ENCODE data around the gene USP6NL. TPM values are rescaled to one million over a fixed set of nuclear protein-coding genes. Genes with fewer than 3 reads are reported as not detected.
A peak's percentile ranks its signal among the peaks of the same experiment; 100 is the strongest.
"Not testable (repeated sequence)": the region's sequence is repeated elsewhere in the genome, so short reads cannot be mapped to it uniquely, and the experiment has no call there.

The USP6NL gene
- total and polyA plus RNA-seq, 2 donors = 8.1 to 12.3 TPM

DNA sequence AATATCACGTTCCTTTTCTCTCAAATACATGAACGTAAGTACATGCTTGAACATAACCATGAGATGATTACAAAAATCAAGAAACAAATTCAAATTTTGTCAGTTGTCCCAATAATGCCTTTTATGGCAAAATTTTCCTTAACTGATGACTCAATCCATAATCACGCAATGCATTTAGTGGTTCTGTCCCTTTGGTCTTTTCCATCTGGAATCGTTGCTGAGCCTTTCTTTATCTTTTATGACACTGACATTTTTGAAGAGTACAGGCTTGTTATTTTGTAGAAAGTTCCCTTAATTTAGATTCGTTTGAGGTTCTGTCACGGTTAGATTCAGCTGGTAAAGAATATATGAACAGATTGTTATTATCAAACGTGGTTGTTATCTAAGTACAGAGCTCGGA is 16.5 kb upstream of the USP6NL start:
- not testable (repeated sequence) for DNase-seq (ENCODE audit: low read depth in 6 of 9, low spot score in 9 of 9); H3K27ac ChIP-seq (ENCODE audit: low read depth in 1 of 2, low read length in 1 of 2); H3K9me3 ChIP-seq (ENCODE audit: control insufficient read depth in 2 of 2, insufficient read depth in 1 of 2, low read length in 1 of 2)

DNA sequence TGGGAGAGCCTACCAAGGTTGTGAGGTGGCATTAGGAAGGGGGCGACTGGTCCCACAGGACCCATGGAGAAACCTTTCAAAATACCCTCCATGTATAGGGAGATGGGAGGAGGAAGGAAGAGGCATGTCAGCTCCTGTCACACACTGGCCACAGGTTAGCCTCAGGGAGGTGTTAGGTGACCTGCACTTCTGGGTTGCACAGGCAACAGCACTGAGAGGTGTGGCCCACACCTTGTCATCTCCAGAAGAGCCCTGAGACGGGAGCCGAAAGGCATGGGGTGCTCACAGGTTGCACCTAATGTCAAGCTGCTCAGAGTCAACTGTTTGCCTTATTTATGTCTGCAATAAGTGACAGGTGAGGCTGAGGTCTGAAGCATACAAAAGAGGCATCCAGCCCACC is 14.6 kb upstream of the USP6NL start:
- no peaks in the 10 kb centered on the region for H3K9me3 ChIP-seq (ENCODE audit: control insufficient read depth in 2 of 2, insufficient read depth in 1 of 2, low read length in 1 of 2)
- H3K27ac ChIP-seq (ENCODE audit: low read depth in 1 of 2, low read length in 1 of 2) = no peak overlapping the region
- H3K4me3 ChIP-seq (ENCODE audit: low read length in 2 of 2) = no peak overlapping the region
- DNase-seq (ENCODE audit: low read depth in 6 of 9, low spot score in 9 of 9) = no peak
- 98% methylated on average over 3 of the region's 3 CpGs for WGBS
- no peaks in the 10 kb centered on the region for H3K36me3 ChIP-seq (ENCODE audit: control insufficient read depth in 2 of 2, insufficient read depth in 2 of 2, low read length in 1 of 2)
- peaks cover 0 to 3% of the 10 kb centered on the region in 2 donors for H3K4me1 ChIP-seq (ENCODE audit: control insufficient read depth in 2 of 2, insufficient read depth in 2 of 2, low read length in 2 of 2)
- H3K27me3 ChIP-seq (ENCODE audit: control insufficient read depth in 2 of 2, insufficient read depth in 1 of 2, low read length in 1 of 2) = no peaks in the 10 kb centered on the region

More for the DNA sequence above, 16.5 kb upstream of the USP6NL start:
- not testable (repeated sequence) for H3K4me3 ChIP-seq (ENCODE audit: low read length in 2 of 2); H3K27me3 ChIP-seq (ENCODE audit: control insufficient read depth in 2 of 2, insufficient read depth in 1 of 2, low read length in 1 of 2); H3K4me1 ChIP-seq (ENCODE audit: control insufficient read depth in 2 of 2, insufficient read depth in 2 of 2, low read length in 2 of 2); H3K36me3 ChIP-seq (ENCODE audit: control insufficient read depth in 2 of 2, insufficient read depth in 2 of 2, low read length in 1 of 2)
- 94% methylated on average over 8 of the region's 8 CpGs for WGBS

DNA sequence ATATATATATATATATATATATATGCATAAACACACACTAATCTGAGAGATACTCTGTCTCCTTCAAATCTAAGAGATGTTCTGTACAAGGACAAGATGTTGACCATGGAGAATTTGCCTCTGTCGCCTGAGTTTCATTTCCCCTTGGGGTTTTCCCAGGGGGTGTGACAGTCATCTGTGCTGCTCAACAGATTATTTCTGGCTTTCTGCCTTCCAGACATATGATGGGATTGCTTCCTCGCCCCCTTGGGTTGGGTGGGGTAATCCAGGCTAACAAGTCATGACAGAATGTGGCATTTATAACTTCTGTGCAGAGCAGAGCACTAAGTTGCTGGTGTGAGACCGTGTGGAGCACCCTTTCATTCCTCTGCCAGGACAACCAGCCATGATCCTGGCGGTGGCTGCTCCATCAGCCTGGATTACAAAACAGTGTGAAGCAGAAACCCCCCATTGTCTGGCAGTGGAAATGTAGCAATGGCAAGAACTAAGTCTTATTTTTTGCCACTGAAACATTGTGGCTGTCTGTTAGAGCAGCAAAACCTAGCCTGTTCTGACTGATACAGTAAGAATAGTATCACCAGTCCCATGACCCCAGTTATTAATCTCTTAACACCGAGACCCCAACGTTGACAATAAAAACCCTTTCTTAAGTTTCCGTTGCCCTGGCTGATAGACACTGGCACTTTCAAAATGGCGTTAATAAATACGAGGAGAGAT is 13.7 kb upstream of the USP6NL start:
- no peaks in the 10 kb centered on the region for H3K27me3 ChIP-seq (ENCODE audit: control insufficient read depth in 2 of 2, insufficient read depth in 1 of 2, low read length in 1 of 2)
- no peak overlapping the region for H3K4me3 ChIP-seq (ENCODE audit: low read length in 2 of 2)
- peaks cover 0 to 3% of the 10 kb centered on the region in 2 donors for H3K4me1 ChIP-seq (ENCODE audit: control insufficient read depth in 2 of 2, insufficient read depth in 2 of 2, low read length in 2 of 2)
- WGBS = 88% methylated on average over 9 of the region's 9 CpGs
- DNase-seq (ENCODE audit: low read depth in 6 of 9, low spot score in 9 of 9) = peak in 1 of 9 donors; percentile 31
- H3K36me3 ChIP-seq (ENCODE audit: control insufficient read depth in 2 of 2, insufficient read depth in 2 of 2, low read length in 1 of 2) = no peaks in the 10 kb centered on the region
- H3K9me3 ChIP-seq (ENCODE audit: control insufficient read depth in 2 of 2, insufficient read depth in 1 of 2, low read length in 1 of 2) = no peaks in the 10 kb centered on the region
- H3K27ac ChIP-seq (ENCODE audit: low read depth in 1 of 2, low read length in 1 of 2) = no peak overlapping the region

DNA sequence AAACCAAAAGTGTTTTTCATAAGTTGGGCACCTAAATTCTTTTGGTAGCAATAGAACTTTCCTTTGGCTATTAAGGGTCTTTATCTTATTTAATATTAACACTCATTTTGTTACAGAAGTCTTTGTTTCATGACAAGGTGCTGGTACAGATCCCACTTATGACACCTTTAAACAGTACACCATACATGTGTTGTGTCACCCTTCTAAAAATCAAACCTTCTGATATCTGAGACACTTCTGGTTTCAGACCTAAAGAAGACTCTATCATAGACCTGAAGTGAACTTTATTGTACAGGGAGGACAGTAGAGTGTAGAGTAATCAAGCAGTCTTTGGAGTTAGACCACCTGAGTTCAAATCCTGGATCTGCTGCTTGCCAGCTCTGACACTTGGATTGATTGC is 5.8 kb upstream of the USP6NL start:
- no peak overlapping the region for H3K4me3 ChIP-seq (ENCODE audit: low read length in 2 of 2)
- H3K27me3 ChIP-seq (ENCODE audit: control insufficient read depth in 2 of 2, insufficient read depth in 1 of 2, low read length in 1 of 2) = no peaks in the 10 kb centered on the region
- H3K4me1 ChIP-seq (ENCODE audit: control insufficient read depth in 2 of 2, insufficient read depth in 2 of 2, low read length in 2 of 2) = peaks cover 0 to 3% of the 10 kb centered on the region in 2 donors
- peaks cover 0 to 3% of the 10 kb centered on the region in 2 donors for H3K9me3 ChIP-seq (ENCODE audit: control insufficient read depth in 2 of 2, insufficient read depth in 1 of 2, low read length in 1 of 2)
- H3K36me3 ChIP-seq (ENCODE audit: control insufficient read depth in 2 of 2, insufficient read depth in 2 of 2, low read length in 1 of 2) = no peaks in the 10 kb centered on the region
- H3K27ac ChIP-seq (ENCODE audit: low read depth in 1 of 2, low read length in 1 of 2) = no peak overlapping the region
- DNase-seq (ENCODE audit: low read depth in 6 of 9, low spot score in 9 of 9) = no peak

DNA sequence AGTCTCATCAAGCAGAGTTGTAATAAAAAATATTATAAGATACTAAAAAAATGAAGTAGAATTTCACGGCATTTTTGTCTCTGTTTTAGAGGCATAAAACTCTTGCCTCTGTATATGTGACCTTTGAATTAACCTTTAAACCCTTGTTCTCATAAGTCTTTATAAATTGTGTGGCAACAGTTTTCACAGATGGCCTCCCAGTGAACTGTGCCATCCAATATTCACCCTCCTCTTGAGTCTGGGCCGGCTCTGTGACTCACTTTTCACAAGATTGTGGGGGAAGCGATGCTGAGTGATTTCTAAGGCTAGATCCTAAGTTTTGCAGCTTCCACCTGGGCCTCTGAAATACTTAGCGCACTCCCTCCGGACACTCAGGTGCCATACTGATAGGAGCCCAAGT is 4.6 kb upstream of the USP6NL start:
- peaks cover 0 to 9% of the 10 kb centered on the region in 2 donors for H3K4me1 ChIP-seq (ENCODE audit: control insufficient read depth in 2 of 2, insufficient read depth in 2 of 2, low read length in 2 of 2)
- DNase-seq (ENCODE audit: low read depth in 6 of 9, low spot score in 9 of 9) = no peak
- 98% methylated on average over 5 of the region's 5 CpGs for WGBS
- peaks cover 0 to 3% of the 10 kb centered on the region in 2 donors for H3K9me3 ChIP-seq (ENCODE audit: control insufficient read depth in 2 of 2, insufficient read depth in 1 of 2, low read length in 1 of 2)
- no peaks in the 10 kb centered on the region for H3K27me3 ChIP-seq (ENCODE audit: control insufficient read depth in 2 of 2, insufficient read depth in 1 of 2, low read length in 1 of 2)
- no peak overlapping the region for H3K4me3 ChIP-seq (ENCODE audit: low read length in 2 of 2)
- no peaks in the 10 kb centered on the region for H3K36me3 ChIP-seq (ENCODE audit: control insufficient read depth in 2 of 2, insufficient read depth in 2 of 2, low read length in 1 of 2)
- no peak overlapping the region for H3K27ac ChIP-seq (ENCODE audit: low read depth in 1 of 2, low read length in 1 of 2)

DNA sequence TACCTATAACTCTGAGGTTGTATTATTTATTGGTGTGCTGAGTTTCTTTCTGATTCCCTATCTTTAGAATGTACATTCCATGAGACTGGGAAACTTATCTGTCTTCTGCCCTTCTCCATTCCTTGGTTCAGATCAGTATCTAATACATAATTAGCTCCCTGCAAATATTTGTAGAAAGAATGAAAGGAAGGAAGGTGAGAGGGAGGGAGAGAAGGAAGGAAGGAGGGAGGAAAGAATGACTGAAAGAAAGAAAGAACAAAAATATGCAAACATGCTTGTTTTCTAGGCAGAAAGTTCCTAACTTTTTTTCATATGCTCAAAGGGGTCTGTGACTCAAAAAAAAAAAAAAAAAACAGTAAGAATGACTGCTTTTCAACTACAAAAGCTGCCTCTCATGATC is 3.9 kb upstream of the USP6NL start:
- H3K27ac ChIP-seq (ENCODE audit: low read depth in 1 of 2, low read length in 1 of 2) = no peak overlapping the region
- no peaks in the 10 kb centered on the region for H3K36me3 ChIP-seq (ENCODE audit: control insufficient read depth in 2 of 2, insufficient read depth in 2 of 2, low read length in 1 of 2)
- H3K4me1 ChIP-seq (ENCODE audit: control insufficient read depth in 2 of 2, insufficient read depth in 2 of 2, low read length in 2 of 2) = peaks cover 0 to 9% of the 10 kb centered on the region in 2 donors
- H3K9me3 ChIP-seq (ENCODE audit: control insufficient read depth in 2 of 2, insufficient read depth in 1 of 2, low read length in 1 of 2) = peaks cover 0 to 3% of the 10 kb centered on the region in 2 donors
- H3K4me3 ChIP-seq (ENCODE audit: low read length in 2 of 2) = no peak overlapping the region
- no peak for DNase-seq (ENCODE audit: low read depth in 6 of 9, low spot score in 9 of 9)
- H3K27me3 ChIP-seq (ENCODE audit: control insufficient read depth in 2 of 2, insufficient read depth in 1 of 2, low read length in 1 of 2) = no peaks in the 10 kb centered on the region

DNA sequence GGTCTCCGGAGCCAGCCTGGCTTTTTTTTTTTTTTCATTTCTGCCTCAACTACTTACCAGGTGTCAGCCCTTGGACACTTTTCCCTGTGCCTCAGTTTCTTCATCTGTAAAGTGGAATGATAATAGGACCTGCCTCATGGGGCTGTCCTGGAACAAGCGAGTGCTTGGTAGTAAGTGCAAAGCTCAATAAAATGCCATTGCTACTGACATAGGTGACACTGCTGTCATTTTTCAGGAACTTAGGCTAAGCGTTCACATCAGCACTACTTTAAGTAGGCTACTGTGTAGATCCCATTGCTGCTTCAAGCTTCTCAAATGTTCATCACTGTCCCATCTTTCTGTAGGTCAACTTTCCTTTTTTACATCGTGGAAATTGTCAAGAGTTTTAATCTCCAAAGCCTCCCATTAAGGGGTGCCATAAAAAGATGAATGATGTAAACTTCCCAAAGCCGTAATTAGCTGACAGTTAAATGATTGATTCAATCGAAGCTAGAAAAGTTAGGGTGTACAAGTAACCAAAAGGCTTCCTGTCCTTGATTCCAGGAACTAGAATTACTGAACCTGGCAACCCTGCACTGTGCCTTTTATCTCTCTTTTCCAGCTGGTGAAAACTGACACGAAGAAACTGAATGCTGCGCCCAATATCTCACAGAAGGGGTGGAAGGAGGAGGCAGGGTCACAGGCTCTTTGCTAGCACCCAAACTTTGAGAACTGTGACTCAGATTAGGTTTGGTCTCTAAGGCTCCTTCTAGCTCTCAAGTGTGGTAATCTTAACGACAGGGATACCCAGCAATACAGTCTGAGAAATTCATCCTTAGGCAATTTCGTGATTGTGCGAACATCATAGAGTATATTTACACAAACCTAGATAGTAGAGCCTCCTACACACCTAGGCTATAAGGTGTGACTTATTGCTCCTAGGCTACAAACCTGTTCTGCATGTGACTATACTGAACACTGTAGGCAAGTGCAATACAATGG is 861 bp upstream of the USP6NL start:
- Histone ChIP-seq H3K36me3 (ENCODE audit: control insufficient read depth in 2 of 2, insufficient read depth in 2 of 2, low read length in 1 of 2) (no peaks in the 10 kb centered on the region), H3K27me3 (ENCODE audit: control insufficient read depth in 2 of 2, insufficient read depth in 1 of 2, low read length in 1 of 2) (no peaks in the 10 kb centered on the region), H3K4me1 (ENCODE audit: control insufficient read depth in 2 of 2, insufficient read depth in 2 of 2, low read length in 2 of 2) (peaks cover 4 to 21% of the 10 kb centered on the region in 2 donors), H3K9me3 (ENCODE audit: control insufficient read depth in 2 of 2, insufficient read depth in 1 of 2, low read length in 1 of 2) (peaks cover 0 to 3% of the 10 kb centered on the region in 2 donors), H3K27ac (ENCODE audit: low read depth in 1 of 2, low read length in 1 of 2) (peak overlapping the region in 1 of 2 donors; percentile 67), H3K4me3 (ENCODE audit: low read length in 2 of 2) (peak overlapping the region; percentile 56 to 97)
- DNase-seq (ENCODE audit: low read depth in 6 of 9, low spot score in 9 of 9) = peak in 3 of 9 donors; percentile 30 to 58 (median 41)
- 15% methylated on average over 11 of the region's 11 CpGs for WGBS

DNA sequence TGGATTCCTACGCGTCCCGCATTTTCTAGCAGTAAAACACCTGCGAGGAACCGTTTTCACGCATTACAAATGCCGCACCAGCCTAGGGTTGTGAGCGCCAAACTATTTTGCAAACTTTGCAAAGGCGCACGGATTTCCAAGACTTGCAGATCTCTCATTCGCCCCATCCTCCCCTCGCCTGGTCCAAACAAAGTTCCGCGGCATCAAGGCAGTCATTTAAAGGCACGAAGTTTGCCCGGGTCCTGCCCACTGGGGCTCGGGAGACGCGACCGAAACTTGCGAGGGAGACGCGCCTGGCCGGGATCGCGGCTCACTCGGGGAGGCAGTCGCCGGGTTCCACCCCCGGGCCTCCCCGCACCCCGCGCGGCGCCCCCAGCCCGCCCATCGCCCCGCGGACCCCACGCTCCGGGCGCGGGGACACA is 613 bp downstream of the USP6NL start:
- Histone ChIP-seq H3K9me3 (ENCODE audit: control insufficient read depth in 2 of 2, insufficient read depth in 1 of 2, low read length in 1 of 2) (no peaks in the 10 kb centered on the region), H3K27ac (ENCODE audit: low read depth in 1 of 2, low read length in 1 of 2) (peak overlapping the region; percentile 70 to 80), H3K4me1 (ENCODE audit: control insufficient read depth in 2 of 2, insufficient read depth in 2 of 2, low read length in 2 of 2) (peaks cover 4 to 21% of the 10 kb centered on the region in 2 donors), H3K27me3 (ENCODE audit: control insufficient read depth in 2 of 2, insufficient read depth in 1 of 2, low read length in 1 of 2) (no peaks in the 10 kb centered on the region), H3K4me3 (ENCODE audit: low read length in 2 of 2) (peak overlapping the region; percentile 78 to 97), H3K36me3 (ENCODE audit: control insufficient read depth in 2 of 2, insufficient read depth in 2 of 2, low read length in 1 of 2) (no peaks in the 10 kb centered on the region)
- DNase-seq (ENCODE audit: low read depth in 6 of 9, low spot score in 9 of 9) = peak in 4 of 9 donors; percentile 23 to 70 (median 26)
- WGBS = under 1% methylated on average over 43 of the region's 43 CpGs

All from thymus (tissue), 11 donors.